ENCODE data around the gene EVI5.

DNA sequence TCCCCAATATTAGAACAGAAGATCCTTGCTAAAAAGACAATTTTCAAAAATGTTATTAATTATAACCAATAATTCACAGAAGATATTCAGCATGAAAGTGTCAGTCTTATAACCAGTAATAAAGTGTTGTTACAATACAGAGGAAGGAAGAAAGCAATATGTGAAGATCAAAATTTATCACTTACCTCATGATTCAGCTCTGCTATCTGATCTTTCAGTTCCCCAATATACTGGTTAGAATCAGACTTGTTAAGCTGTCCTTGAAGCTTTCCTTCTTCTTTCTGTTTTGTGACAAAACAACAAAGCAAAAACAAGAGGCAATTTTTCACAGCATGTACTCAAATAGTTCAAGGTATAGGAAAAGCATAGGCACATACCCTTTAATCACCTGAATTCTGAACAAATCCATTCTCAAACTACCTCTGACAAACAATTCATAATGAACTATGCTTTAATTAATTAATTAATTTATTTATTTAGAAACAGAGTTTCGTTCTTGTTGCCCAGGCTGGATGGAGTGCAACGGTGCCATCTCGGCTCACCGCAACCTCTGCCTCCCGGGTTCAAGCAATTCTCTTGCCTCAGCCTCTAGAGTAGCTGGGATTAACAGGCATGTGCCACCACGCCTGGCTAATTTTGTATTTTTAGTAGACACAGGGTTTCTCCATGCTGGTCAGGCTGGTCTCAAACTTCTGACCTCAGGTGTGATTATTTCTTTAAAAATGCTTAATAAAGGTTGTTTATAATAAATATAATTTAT, 221.3 kb downstream of the EVI5 start:
- TF ChIP-seq CEBPB (IDR thresholded peaks at IDR 0.05; ENCODE audit: borderline replicate concordance in 1 of 2, low read depth in 2 of 2, low read length in 2 of 2) (no peak), RBBP5 (conservative IDR thresholded peaks at IDR 0.05) (no peak), EZH2 (IDR thresholded peaks at IDR 0.05; ENCODE audit: borderline replicate concordance, control insufficient read depth, low read depth, low read length) (no peak), SRF (IDR thresholded peaks at IDR 0.05; ENCODE audit: low read depth in 2 of 2, low read length in 2 of 2) (no peak), ZZZ3 (IDR thresholded peaks at IDR 0.05; ENCODE audit: control insufficient read depth, insufficient read length, low read depth) (no peak), MXI1 (IDR thresholded peaks at IDR 0.05; ENCODE audit: low read depth, low read length) (no peak), POLR2A (IDR thresholded peaks at IDR 0.05; ENCODE audit: low read depth, low read length) (no peak)
- TF ChIP-seq, protein P1, sequence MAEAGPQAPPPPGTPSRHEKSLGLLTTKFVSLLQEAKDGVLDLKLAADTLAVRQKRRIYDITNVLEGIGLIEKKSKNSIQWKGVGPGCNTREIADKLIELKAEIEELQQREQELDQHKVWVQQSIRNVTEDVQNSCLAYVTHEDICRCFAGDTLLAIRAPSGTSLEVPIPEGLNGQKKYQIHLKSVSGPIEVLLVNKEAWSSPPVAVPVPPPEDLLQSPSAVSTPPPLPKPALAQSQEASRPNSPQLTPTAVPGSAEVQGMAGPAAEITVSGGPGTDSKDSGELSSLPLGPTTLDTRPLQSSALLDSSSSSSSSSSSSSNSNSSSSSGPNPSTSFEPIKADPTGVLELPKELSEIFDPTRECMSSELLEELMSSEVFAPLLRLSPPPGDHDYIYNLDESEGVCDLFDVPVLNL (IDR thresholded peaks at IDR 0.05; ENCODE audit: low read depth, low read length) = no peak
- TF ChIP-seq, protein P2, sequence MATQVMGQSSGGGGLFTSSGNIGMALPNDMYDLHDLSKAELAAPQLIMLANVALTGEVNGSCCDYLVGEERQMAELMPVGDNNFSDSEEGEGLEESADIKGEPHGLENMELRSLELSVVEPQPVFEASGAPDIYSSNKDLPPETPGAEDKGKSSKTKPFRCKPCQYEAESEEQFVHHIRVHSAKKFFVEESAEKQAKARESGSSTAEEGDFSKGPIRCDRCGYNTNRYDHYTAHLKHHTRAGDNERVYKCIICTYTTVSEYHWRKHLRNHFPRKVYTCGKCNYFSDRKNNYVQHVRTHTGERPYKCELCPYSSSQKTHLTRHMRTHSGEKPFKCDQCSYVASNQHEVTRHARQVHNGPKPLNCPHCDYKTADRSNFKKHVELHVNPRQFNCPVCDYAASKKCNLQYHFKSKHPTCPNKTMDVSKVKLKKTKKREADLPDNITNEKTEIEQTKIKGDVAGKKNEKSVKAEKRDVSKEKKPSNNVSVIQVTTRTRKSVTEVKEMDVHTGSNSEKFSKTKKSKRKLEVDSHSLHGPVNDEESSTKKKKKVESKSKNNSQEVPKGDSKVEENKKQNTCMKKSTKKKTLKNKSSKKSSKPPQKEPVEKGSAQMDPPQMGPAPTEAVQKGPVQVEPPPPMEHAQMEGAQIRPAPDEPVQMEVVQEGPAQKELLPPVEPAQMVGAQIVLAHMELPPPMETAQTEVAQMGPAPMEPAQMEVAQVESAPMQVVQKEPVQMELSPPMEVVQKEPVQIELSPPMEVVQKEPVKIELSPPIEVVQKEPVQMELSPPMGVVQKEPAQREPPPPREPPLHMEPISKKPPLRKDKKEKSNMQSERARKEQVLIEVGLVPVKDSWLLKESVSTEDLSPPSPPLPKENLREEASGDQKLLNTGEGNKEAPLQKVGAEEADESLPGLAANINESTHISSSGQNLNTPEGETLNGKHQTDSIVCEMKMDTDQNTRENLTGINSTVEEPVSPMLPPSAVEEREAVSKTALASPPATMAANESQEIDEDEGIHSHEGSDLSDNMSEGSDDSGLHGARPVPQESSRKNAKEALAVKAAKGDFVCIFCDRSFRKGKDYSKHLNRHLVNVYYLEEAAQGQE (IDR thresholded peaks at IDR 0.05; ENCODE audit: low read depth, low read length) = no peak
- TF ChIP-seq, protein P3, sequence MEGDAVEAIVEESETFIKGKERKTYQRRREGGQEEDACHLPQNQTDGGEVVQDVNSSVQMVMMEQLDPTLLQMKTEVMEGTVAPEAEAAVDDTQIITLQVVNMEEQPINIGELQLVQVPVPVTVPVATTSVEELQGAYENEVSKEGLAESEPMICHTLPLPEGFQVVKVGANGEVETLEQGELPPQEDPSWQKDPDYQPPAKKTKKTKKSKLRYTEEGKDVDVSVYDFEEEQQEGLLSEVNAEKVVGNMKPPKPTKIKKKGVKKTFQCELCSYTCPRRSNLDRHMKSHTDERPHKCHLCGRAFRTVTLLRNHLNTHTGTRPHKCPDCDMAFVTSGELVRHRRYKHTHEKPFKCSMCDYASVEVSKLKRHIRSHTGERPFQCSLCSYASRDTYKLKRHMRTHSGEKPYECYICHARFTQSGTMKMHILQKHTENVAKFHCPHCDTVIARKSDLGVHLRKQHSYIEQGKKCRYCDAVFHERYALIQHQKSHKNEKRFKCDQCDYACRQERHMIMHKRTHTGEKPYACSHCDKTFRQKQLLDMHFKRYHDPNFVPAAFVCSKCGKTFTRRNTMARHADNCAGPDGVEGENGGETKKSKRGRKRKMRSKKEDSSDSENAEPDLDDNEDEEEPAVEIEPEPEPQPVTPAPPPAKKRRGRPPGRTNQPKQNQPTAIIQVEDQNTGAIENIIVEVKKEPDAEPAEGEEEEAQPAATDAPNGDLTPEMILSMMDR (IDR thresholded peaks at IDR 0.05 in 2 of 3, conservative IDR thresholded peaks at IDR 0.05 in 1 of 3; ENCODE audit: control insufficient read depth in 2 of 3, extremely low read depth in 1 of 3, insufficient read depth in 1 of 3, low read depth in 3 of 3, low read length in 3 of 3) = no peak
